ENCODE results near the gene TMCO5A.

GRCh38 chr15:37941779-37942178, 7.3 kb downstream of the TMCO5A start:
- TF ChIP-seq TP53 (CRISPR knock-in tag; IDR thresholded peaks at IDR 0.05): no peak
- TF ChIP-seq IRF1 (CRISPR knock-in tag; IDR thresholded peaks at IDR 0.05): no peak
- TF ChIP-seq, protein P1, sequence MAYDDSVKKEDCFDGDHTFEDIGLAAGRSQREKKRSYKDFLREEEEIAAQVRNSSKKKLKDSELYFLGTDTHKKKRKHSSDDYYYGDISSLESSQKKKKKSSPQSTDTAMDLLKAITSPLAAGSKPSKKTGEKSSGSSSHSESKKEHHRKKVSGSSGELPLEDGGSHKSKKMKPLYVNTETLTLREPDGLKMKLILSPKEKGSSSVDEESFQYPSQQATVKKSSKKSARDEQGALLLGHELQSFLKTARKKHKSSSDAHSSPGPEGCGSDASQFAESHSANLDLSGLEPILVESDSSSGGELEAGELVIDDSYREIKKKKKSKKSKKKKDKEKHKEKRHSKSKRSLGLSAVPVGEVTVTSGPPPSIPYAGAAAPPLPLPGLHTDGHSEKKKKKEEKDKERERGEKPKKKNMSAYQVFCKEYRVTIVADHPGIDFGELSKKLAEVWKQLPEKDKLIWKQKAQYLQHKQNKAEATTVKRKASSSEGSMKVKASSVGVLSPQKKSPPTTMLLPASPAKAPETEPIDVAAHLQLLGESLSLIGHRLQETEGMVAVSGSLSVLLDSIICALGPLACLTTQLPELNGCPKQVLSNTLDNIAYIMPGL (CRISPR knock-in tag; IDR thresholded peaks at IDR 0.05): no peak
